ENCODE data around the gene SKAP2.

Gene SKAP2

GRCh38 chr7:26704786-26705185 lies 159.6 kb downstream of the SKAP2 start:
- Histone ChIP-seq H3K9ac (ENCODE audit: low read depth, low read length) (no peak overlapping the region), H4K20me1 (ENCODE audit: insufficient read depth, low read length) (no peaks in the 10 kb centered on the region), H3K27me3 (ENCODE audit: insufficient read depth, low read length, poor library complexity) (no peaks in the 10 kb centered on the region), H3K4me2 (ENCODE audit: insufficient read depth, low read length) (no peak overlapping the region), H3K4me3 (ENCODE audit: low read depth in 1 of 2, low read length in 2 of 2) (no peak overlapping the region), H3K27ac (ENCODE audit: low read length) (no peak overlapping the region), H3K4me1 (ENCODE audit: insufficient read depth, low read length) (no peaks in the 10 kb centered on the region), H3K36me3 (ENCODE audit: insufficient read depth, low read length) (no peaks in the 10 kb centered on the region), H3K9me3 (ENCODE audit: insufficient read depth, low read length, severe bottlenecking) (no peaks in the 10 kb centered on the region), H3K79me2 (ENCODE audit: insufficient read depth, low read length) (no peaks in the 10 kb centered on the region), H2AFZ (ENCODE audit: low read depth, low read length) (no peak overlapping the region)
- TF ChIP-seq EZH2 (IDR thresholded peaks at IDR 0.05; ENCODE audit: borderline replicate concordance, low read depth, low read length, severe bottlenecking) (no peak), CTCF (IDR thresholded peaks at IDR 0.05; ENCODE audit: borderline replicate concordance, extremely low read depth, low read length, poor library complexity, severe bottlenecking) (no peak)
- no peak for ATAC-seq (ENCODE audit: insufficient read depth, low read depth)
- DNase-seq: no peak

- no peaks in the 10 kb centered on the region for H3K27me3 ChIP-seq (ENCODE audit: insufficient read depth, low read length, poor library complexity)
- H3K79me2 ChIP-seq (ENCODE audit: insufficient read depth, low read length): no peaks in the 10 kb centered on the region
- no peaks in the 10 kb centered on the region for H3K9me3 ChIP-seq (ENCODE audit: insufficient read depth, low read length, severe bottlenecking)
- no peak for TF ChIP-seq EZH2 (IDR thresholded peaks at IDR 0.05; ENCODE audit: borderline replicate concordance, low read depth, low read length, severe bottlenecking)
- no peak for TF ChIP-seq CTCF (IDR thresholded peaks at IDR 0.05; ENCODE audit: borderline replicate concordance, extremely low read depth, low read length, poor library complexity, severe bottlenecking)
- H4K20me1 ChIP-seq (ENCODE audit: insufficient read depth, low read length): no peaks in the 10 kb centered on the region
- H3K36me3 ChIP-seq (ENCODE audit: insufficient read depth, low read length): no peaks in the 10 kb centered on the region
- H3K4me2 ChIP-seq (ENCODE audit: insufficient read depth, low read length): no peak overlapping the region
- H3K9ac ChIP-seq (ENCODE audit: low read depth, low read length): no peak overlapping the region
- H2AFZ ChIP-seq (ENCODE audit: low read depth, low read length): no peak overlapping the region
- no peaks in the 10 kb centered on the region for H3K4me1 ChIP-seq (ENCODE audit: insufficient read depth, low read length)
- ATAC-seq (ENCODE audit: insufficient read depth, low read depth): no peak
- no peak overlapping the region for H3K4me3 ChIP-seq (ENCODE audit: low read depth in 1 of 2, low read length in 2 of 2)
- no peak for DNase-seq
- H3K27ac ChIP-seq (ENCODE audit: low read length): no peak overlapping the region
These were observed 160.4 kb downstream of the SKAP2 start for GRCh38 chr7:26704036-26704435.

- ATAC-seq (ENCODE audit: insufficient read depth, low read depth) (no peak), DNase-seq (no peak)
- no peak overlapping the region for H2AFZ ChIP-seq (ENCODE audit: low read depth, low read length)
- H3K27ac ChIP-seq (ENCODE audit: low read length): no peak overlapping the region
- H3K4me1 ChIP-seq (ENCODE audit: insufficient read depth, low read length): no peaks in the 10 kb centered on the region
- no peak overlapping the region for H3K9ac ChIP-seq (ENCODE audit: low read depth, low read length)
- H3K27me3 ChIP-seq (ENCODE audit: insufficient read depth, low read length, poor library complexity): no peaks in the 10 kb centered on the region
- no peaks in the 10 kb centered on the region for H4K20me1 ChIP-seq (ENCODE audit: insufficient read depth, low read length)
- TF ChIP-seq CTCF (IDR thresholded peaks at IDR 0.05; ENCODE audit: borderline replicate concordance, extremely low read depth, low read length, poor library complexity, severe bottlenecking) (no peak), EZH2 (IDR thresholded peaks at IDR 0.05; ENCODE audit: borderline replicate concordance, low read depth, low read length, severe bottlenecking) (no peak)
- no peaks in the 10 kb centered on the region for H3K79me2 ChIP-seq (ENCODE audit: insufficient read depth, low read length)
- H3K9me3 ChIP-seq (ENCODE audit: insufficient read depth, low read length, severe bottlenecking): no peaks in the 10 kb centered on the region
- no peaks in the 10 kb centered on the region for H3K36me3 ChIP-seq (ENCODE audit: insufficient read depth, low read length)
- no peak overlapping the region for H3K4me2 ChIP-seq (ENCODE audit: insufficient read depth, low read length)
- no peak overlapping the region for H3K4me3 ChIP-seq (ENCODE audit: low read depth in 1 of 2, low read length in 2 of 2)
These were observed 163.5 kb downstream of the SKAP2 start for GRCh38 chr7:26700893-26701292.

GRCh38 chr7:26700386-26700785 lies 164.0 kb downstream of the SKAP2 start:
- Histone ChIP-seq H3K79me2 (ENCODE audit: insufficient read depth, low read length) (no peaks in the 10 kb centered on the region), H2AFZ (ENCODE audit: low read depth, low read length) (no peak overlapping the region), H3K4me3 (ENCODE audit: low read depth in 1 of 2, low read length in 2 of 2) (no peak overlapping the region), H3K4me2 (ENCODE audit: insufficient read depth, low read length) (no peak overlapping the region), H3K36me3 (ENCODE audit: insufficient read depth, low read length) (no peaks in the 10 kb centered on the region), H4K20me1 (ENCODE audit: insufficient read depth, low read length) (no peaks in the 10 kb centered on the region), H3K27ac (ENCODE audit: low read length) (no peak overlapping the region), H3K9ac (ENCODE audit: low read depth, low read length) (no peak overlapping the region), H3K4me1 (ENCODE audit: insufficient read depth, low read length) (no peaks in the 10 kb centered on the region), H3K27me3 (ENCODE audit: insufficient read depth, low read length, poor library complexity) (no peaks in the 10 kb centered on the region), H3K9me3 (ENCODE audit: insufficient read depth, low read length, severe bottlenecking) (no peaks in the 10 kb centered on the region)
- TF ChIP-seq EZH2 (IDR thresholded peaks at IDR 0.05; ENCODE audit: borderline replicate concordance, low read depth, low read length, severe bottlenecking) (no peak), CTCF (IDR thresholded peaks at IDR 0.05; ENCODE audit: borderline replicate concordance, extremely low read depth, low read length, poor library complexity, severe bottlenecking) (no peak)
- DNase-seq: no peak
- no peak for ATAC-seq (ENCODE audit: insufficient read depth, low read depth)
